HCT116 (cell line): ENCODE data around the gene TEDC2. TPM values are rescaled to one million over a fixed set of nuclear protein-coding genes. Genes with fewer than 3 reads are reported as not detected.
A peak's percentile ranks its signal among the peaks of the same experiment; 100 is the strongest.

Source experiments
- ATAC-seq: fragments of 200-7000 bp; cut with Tn5 transposase; 2 replicates; pipeline ENCODE4 v1.9.1; 2020; ENCODE audit warnings: mild to moderate bottlenecking, moderate library complexity
- BruUV-seq: library from RNA; stranded (reverse); fragments of 400-500 nt; replicated peaks from 2 replicates; lab custom pipeline; 2021; lab: Mats Ljungman, UMichigan
- CTCF ChIA-PET: fragments of 300-600 bp; sonication (Branson Sonifier 250); formaldehyde crosslinking; loops from one replicate; lab custom pipeline; 2021; ENCODE audit warnings: antibody characterized with exemption; lab: Charles Lee
- POLR2A ChIA-PET: fragments of 300-600, 350-600 bp; sonication (Branson Sonifier 250); formaldehyde crosslinking; loops from one replicate; lab custom pipeline; 2021; ENCODE audit warnings: antibody characterized with exemption; lab: Charles Lee
- RAD21 ChIA-PET, 2 experiments: fragments of 300-600 bp; sonication (Branson Sonifier 250); formaldehyde crosslinking; loops; one replicate each; lab custom pipeline; 2023; ENCODE audit warnings: low total read pairs in 2 of 2; ENCODE audit not compliant: uncharacterized antibody in 2 of 2, unreplicated experiment in 2 of 2, low non-redundant PET in 1 of 2; lab: Charles Lee
- DNase-seq: peaks from one replicate; pipeline ENCODE4 v3.0.0-alpha.2; 2010; ENCODE audit warnings: low read depth, low spot score
- H2AFZ ChIP-seq: fragments of 200-600 bp; shearing (Covaris generic), sonication (generic); 2 replicates; pipeline ENCODE4 v1.6.1; 2017; ENCODE audit warnings: low read depth, mixed run types, mixed read lengths, antibody characterized with exemption, low read length; ENCODE audit not compliant: poor library complexity, severe bottlenecking
- H3K27ac ChIP-seq: 2 replicates; pipeline ENCODE4 v1.5.1; 2012; ENCODE audit warnings: low read depth, low read length
- H3K27me3 ChIP-seq: fragments of 200-600 bp; sonication (generic); 2 replicates; pipeline ENCODE4 v1.6.1; 2016; ENCODE audit warnings: mixed run types, low read length, mixed read lengths; ENCODE audit not compliant: insufficient read depth
- H3K36me3 ChIP-seq, 2 experiments: fragments of 200-500 bp in 1 of 2; fragments of 200-600 bp in 1 of 2; sonication (Bioruptor generic) in 1 of 2; sonication (generic) in 1 of 2; 2 replicates each; pipeline versions ENCODE4 v1.5.1 to v1.6.1; 2014 to 2016; ENCODE audit warnings: low read length in 2 of 2, inconsistent platforms in 1 of 2, mixed read lengths in 1 of 2, mixed run types in 1 of 2; ENCODE audit not compliant: insufficient read depth in 2 of 2, control insufficient read depth in 1 of 2
- H3K4me1 ChIP-seq, 2 experiments: fragments of 200-600 bp in 1 of 2; sonication (generic) in 1 of 2; 2 replicates each; pipeline versions ENCODE4 v1.5.1 to v1.6.1; 2012 to 2017; ENCODE audit warnings: low read length in 2 of 2, inconsistent platforms in 1 of 2, mild to moderate bottlenecking in 1 of 2, mixed read lengths in 1 of 2, mixed run types in 1 of 2, moderate library complexity in 1 of 2; ENCODE audit not compliant: insufficient read depth in 2 of 2, control insufficient read depth in 1 of 2
- H3K4me2 ChIP-seq: fragments of 200-600 bp; sonication (generic); 2 replicates; pipeline ENCODE4 v1.6.1; 2017; ENCODE audit warnings: mixed run types, low read length, mixed read lengths
- H3K4me3 ChIP-seq, 2 experiments: fragments of 200-600 bp in 1 of 2; sonication (generic) in 1 of 2; replicated peaks in 1 of 2; 2 replicates each; pipeline ENCODE4 v1.5.1; 2011 to 2016; ENCODE audit warnings: low read length in 2 of 2, control low read depth in 1 of 2, low read depth in 1 of 2, mild to moderate bottlenecking in 1 of 2, mixed read lengths in 1 of 2, mixed run types in 1 of 2
- H3K79me2 ChIP-seq: fragments of 200-600 bp; sonication (generic); 2 replicates; pipeline ENCODE4 v1.6.1; 2017; ENCODE audit warnings: mild to moderate bottlenecking, mixed run types, low read length, moderate library complexity, mixed read lengths; ENCODE audit not compliant: insufficient read depth
- H3K9ac ChIP-seq: fragments of 200-600 bp; sonication (generic); 2 replicates; pipeline ENCODE4 v1.6.1; 2016; ENCODE audit warnings: low read length, mixed read lengths
- H3K9me2 ChIP-seq: fragments of 200-600 bp; sonication (generic), shearing (Covaris generic); 2 replicates; pipeline ENCODE4 v1.6.1; 2017; ENCODE audit warnings: mixed run types, mild to moderate bottlenecking, moderate library complexity; ENCODE audit not compliant: insufficient read depth
- H3K9me3 ChIP-seq, 2 experiments: fragments of 200-500 bp in 1 of 2; fragments of 200-600 bp in 1 of 2; sonication (Bioruptor generic) in 1 of 2; sonication (generic) in 1 of 2; 2 replicates each; pipeline ENCODE4 v1.6.1; 2014 to 2017; ENCODE audit warnings: low read length in 2 of 2, mixed read lengths in 2 of 2, inconsistent platforms in 1 of 2, low read depth in 1 of 2, mild to moderate bottlenecking in 1 of 2, mixed run types in 1 of 2, moderate library complexity in 1 of 2; ENCODE audit not compliant: control insufficient read depth in 1 of 2, insufficient read depth in 1 of 2
- H4K20me1 ChIP-seq: fragments of 200-600 bp; sonication (generic), shearing (Covaris generic); 2 replicates; pipeline ENCODE4 v1.6.1; 2017; ENCODE audit warnings: mixed run types, mild to moderate bottlenecking, moderate library complexity; ENCODE audit not compliant: insufficient read depth
- ELF1 ChIP-seq: IDR thresholded peaks from 2 replicates; pipeline ENCODE4 v1.6.1; 2012; ENCODE audit warnings: low read depth, borderline replicate concordance
- RAD21 ChIP-seq: IDR thresholded peaks from 2 replicates; pipeline ENCODE4 v1.6.1; 2012; ENCODE audit warnings: low read depth, mild to moderate bottlenecking
- SRF ChIP-seq: IDR thresholded peaks from 2 replicates; pipeline ENCODE4 v1.6.1; 2012; ENCODE audit warnings: low read depth
- ZFX ChIP-seq: fragments of 450-650 bp; IDR thresholded peaks from 2 replicates; pipeline ENCODE4 v1.6.1; 2017
- ZNF274 ChIP-seq: fragments of 200-500 bp; sonication (Bioruptor generic); IDR thresholded peaks from 2 replicates; pipeline ENCODE4 v1.6.1; 2014; ENCODE audit warnings: mild to moderate bottlenecking, low read depth, low read length, inconsistent platforms
- intact Hi-C: fragments of 100-400 bp; cut with micrococcal nuclease; formaldehyde crosslinking; loops from 2 replicates; pipeline ENCODE4 v1.10.0; 2022
- total RNA-seq: library from RNA; stranded (reverse); gene quantifications from one replicate; pipeline ENCODE4 v1.2.1, GENCODE V29; 2021; ENCODE audit not compliant: unreplicated experiment
- TF ChIP-seq, protein P1 (sequence below): IDR thresholded peaks from 2 replicates; pipeline ENCODE4 v1.6.1; 2012

TEDC2 gene
- total RNA-seq, 1 experiment from 2014 or later, result 26.5 TPM

GRCh38 chr16:2470603-2471015 is 10.7 kb downstream of the TEDC2 start:
- Histone ChIP-seq H3K9me2 (no peaks in the 10 kb centered on the region), H3K9ac (no peak overlapping the region), H3K27me3 (no peaks in the 10 kb centered on the region), H3K79me2 (peaks cover 3% of the 10 kb centered on the region; the same call in 1 of the 2 replicates), H4K20me1 (no peaks in the 10 kb centered on the region), H2AFZ (no peak overlapping the region), H3K4me3 (no peak overlapping the region), H3K4me2 (peak overlapping the region; percentile 57), H3K36me3 (no peaks in the 10 kb centered on the region), H3K4me1 (peaks cover 30 to 64% of the 10 kb centered on the region in 2 experiments), H3K9me3 (no peaks in the 10 kb centered on the region), H3K27ac (no peak overlapping the region; the same call in 1 of the 2 replicates)
- DNase-seq, result no peak
- RAD21 ChIA-PET, result no interaction called here
- CTCF ChIA-PET, result interaction anchor here (1.6 kb wide), 1 partner anchor 30 kb away, joined by 4 read pairs; no protein-coding TSS in a partner anchor
- POLR2A ChIA-PET, result no interaction called here
- BruUV-seq, result no TSS peak
- ATAC-seq, result no peak
- no peak for TF ChIP-seq ELF1
- TF ChIP-seq, protein P1, sequence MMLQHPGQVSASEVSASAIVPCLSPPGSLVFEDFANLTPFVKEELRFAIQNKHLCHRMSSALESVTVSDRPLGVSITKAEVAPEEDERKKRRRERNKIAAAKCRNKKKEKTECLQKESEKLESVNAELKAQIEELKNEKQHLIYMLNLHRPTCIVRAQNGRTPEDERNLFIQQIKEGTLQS, result no peak
- TF ChIP-seq ZNF274, result no peak
- no peak for TF ChIP-seq SRF
- intact Hi-C loops, result no loop called here

- ChIA-PET POLR2A (no interaction called here), CTCF (no interaction called here)
- no peak for DNase-seq
These were observed 11.2 kb downstream of the TEDC2 start, which contains the start of gene NTN3 for GRCh38 chr16:2471016-2471652. TSS of gene NTN3 (plus strand) at chr16:2471297. CDS start at chr16:2471702, 405 bp downstream.

More at GRCh38 chr16:2471016-2471652, 11.2 kb downstream of the TEDC2 start, which contains the start of gene NTN3:
- Histone ChIP-seq H2AFZ (no peak within 1 kb of the TSS), H3K4me1 (peaks cover 33 to 70% of the 10 kb centered on the region in 2 experiments), H3K27ac (peak within 1 kb of the TSS; percentile 22; the same call in 1 of the 2 replicates), H3K9me3 (no peaks in the 10 kb centered on the region), H3K9me2 (no peaks in the 10 kb centered on the region), H4K20me1 (no peaks in the 10 kb centered on the region), H3K79me2 (peaks cover 6% of the 10 kb centered on the region; the same call in 1 of the 2 replicates), H3K9ac (peak within 1 kb of the TSS; percentile 32), H3K27me3 (no peaks in the 10 kb centered on the region), H3K36me3 (no peaks in the 10 kb centered on the region), H3K4me2 (peak within 1 kb of the TSS; percentile 57)
- BruUV-seq, result no TSS peak
- intact Hi-C loops, result no loop called here
- ATAC-seq, result no peak
- peak; percentile 69; the same call in 1 of the 2 replicates for TF ChIP-seq ZFX
- TF ChIP-seq RAD21, result no peak
- TF ChIP-seq, all 23 proteins: peak for 1
- no peak within 1 kb of the TSS for H3K4me3 ChIP-seq
- RAD21 ChIA-PET, result no interaction called here
